Mucosa of descending colon (tissue), 3 donors: ENCODE data around the gene MRM3. TPM values are rescaled to one million over a fixed set of nuclear protein-coding genes. Genes with fewer than 3 reads are reported as not detected.

ENCODE experiments used
- ATAC-seq: fragments of 200-7000 bp; cut with Tn5 transposase; one replicate; pipeline ENCODE4 v1.9.1; 2020; ENCODE audit warnings: mild to moderate bottlenecking, moderate library complexity
- DNase-seq, 3 donors: peaks; one replicate each; pipeline ENCODE4 v3.0.0-alpha.2; 2020
- H3K36me3 ChIP-seq: fragments of 200-600 bp; one replicate; pipeline ENCODE4 v1.8.0; 2021; ENCODE audit warnings: low read depth, mild to moderate bottlenecking
- H3K4me1 ChIP-seq: fragments of 200-600 bp; one replicate; pipeline ENCODE4 v1.8.0; 2021; ENCODE audit warnings: low read depth, mild to moderate bottlenecking
- H3K4me3 ChIP-seq: fragments of 200-600 bp; one replicate; pipeline ENCODE4 v1.8.0; 2021; ENCODE audit warnings: mild to moderate bottlenecking
- H3K9me3 ChIP-seq: fragments of 200-600 bp; one replicate; pipeline ENCODE4 v1.8.0; 2021; ENCODE audit warnings: mild to moderate bottlenecking
- intact Hi-C, 2 donors: fragments of 100-400 bp; cut with DNase I in 1 of 2; cut with micrococcal nuclease in 1 of 2; formaldehyde crosslinking; loops; one replicate each; pipeline versions ENCODE4 v1.11.0 to v1.11.1; 2022; cut with DNase I, micrococcal nuclease
- total RNA-seq, 3 donors: library from RNA; stranded (reverse); fragmentation: NEBNext Ultra II Directional in 2 of 3; extraction: Animal tissue kit (Norgen Biotek cat#: 25700) in 2 of 3; gene quantifications; one replicate each; pipeline versions ENCODE4 v1.2.1 to v1.2.4, GENCODE V29; 2021 to 2023
- TF ChIP-seq, protein P1 (sequence below): fragments of 200-600 bp; IDR thresholded peaks from one replicate; pipeline ENCODE4 v1.8.0; 2022; ENCODE audit warnings: antibody characterized with exemption, mild to moderate bottlenecking
- donor health status: DM: no; HTN: no; CAD: no; lungs with moderate emphysema.
- donor health status: DM: no; HTN: no; CAD: no.
- donor health status: DM: no; HTN: yes; CAD: no.

Gene MRM3
- total RNA-seq, 3 donors from 2014 or later: 12.2 to 14.8 (median 12.4) TPM

DNA sequence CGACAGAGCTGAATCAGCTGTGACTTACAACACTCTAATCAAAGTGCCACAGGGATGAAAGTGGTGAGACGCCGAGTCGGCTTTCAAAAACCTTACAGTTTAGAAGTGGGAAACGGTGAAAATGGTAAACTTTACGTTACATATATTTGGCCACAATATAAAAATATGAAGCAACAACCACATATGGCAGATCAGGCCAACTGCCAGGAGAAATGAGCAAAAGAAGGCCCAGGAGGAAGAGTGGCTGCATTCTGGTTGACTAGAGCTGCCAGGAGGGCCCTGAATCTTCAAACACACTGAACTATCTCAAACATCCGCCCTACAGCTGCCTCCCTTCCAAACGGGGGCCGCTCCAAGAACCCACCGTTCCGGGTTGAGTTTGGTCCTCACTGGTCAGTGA lies 56.3 kb downstream of the MRM3 start:
- TF ChIP-seq, protein P1, sequence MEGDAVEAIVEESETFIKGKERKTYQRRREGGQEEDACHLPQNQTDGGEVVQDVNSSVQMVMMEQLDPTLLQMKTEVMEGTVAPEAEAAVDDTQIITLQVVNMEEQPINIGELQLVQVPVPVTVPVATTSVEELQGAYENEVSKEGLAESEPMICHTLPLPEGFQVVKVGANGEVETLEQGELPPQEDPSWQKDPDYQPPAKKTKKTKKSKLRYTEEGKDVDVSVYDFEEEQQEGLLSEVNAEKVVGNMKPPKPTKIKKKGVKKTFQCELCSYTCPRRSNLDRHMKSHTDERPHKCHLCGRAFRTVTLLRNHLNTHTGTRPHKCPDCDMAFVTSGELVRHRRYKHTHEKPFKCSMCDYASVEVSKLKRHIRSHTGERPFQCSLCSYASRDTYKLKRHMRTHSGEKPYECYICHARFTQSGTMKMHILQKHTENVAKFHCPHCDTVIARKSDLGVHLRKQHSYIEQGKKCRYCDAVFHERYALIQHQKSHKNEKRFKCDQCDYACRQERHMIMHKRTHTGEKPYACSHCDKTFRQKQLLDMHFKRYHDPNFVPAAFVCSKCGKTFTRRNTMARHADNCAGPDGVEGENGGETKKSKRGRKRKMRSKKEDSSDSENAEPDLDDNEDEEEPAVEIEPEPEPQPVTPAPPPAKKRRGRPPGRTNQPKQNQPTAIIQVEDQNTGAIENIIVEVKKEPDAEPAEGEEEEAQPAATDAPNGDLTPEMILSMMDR: no peak
- no peak for ATAC-seq

DNA sequence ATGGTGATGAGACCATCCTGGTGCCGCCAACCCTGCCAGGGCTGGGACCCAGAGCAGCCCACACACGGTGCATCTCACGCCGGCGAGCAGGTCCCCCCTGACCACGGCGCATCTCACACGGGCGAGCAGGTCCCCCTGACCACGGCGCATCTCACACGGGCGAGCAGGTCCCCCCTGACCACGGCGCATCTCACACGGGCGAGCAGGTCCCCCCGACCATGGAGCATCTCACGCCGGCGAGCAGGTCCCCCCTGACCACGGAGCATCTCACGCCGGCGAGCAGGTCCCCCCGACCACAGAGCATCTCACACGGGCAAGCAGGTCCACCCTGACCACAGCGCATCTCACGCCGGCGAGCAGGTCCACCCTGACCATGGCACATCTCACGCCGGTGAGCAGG lies 59.2 kb downstream of the MRM3 start:
- ATAC-seq: no peak
- no peaks in the 10 kb centered on the region for H3K4me1 ChIP-seq
- DNase-seq: no peak
- TF ChIP-seq, protein P1: no peak
- H3K4me3 ChIP-seq: no peak overlapping the region
- intact Hi-C loops: no loop called here
- no peaks in the 10 kb centered on the region for H3K36me3 ChIP-seq
- H3K9me3 ChIP-seq: no peaks in the 10 kb centered on the region

More for the DNA sequence above, 56.3 kb downstream of the MRM3 start:
- no peak for DNase-seq
- H3K4me3 ChIP-seq: no peak overlapping the region
- H3K4me1 ChIP-seq: no peaks in the 10 kb centered on the region
- no peaks in the 10 kb centered on the region for H3K9me3 ChIP-seq
- intact Hi-C loops: no loop called here
- H3K36me3 ChIP-seq: no peaks in the 10 kb centered on the region

Other genes starting within 250 kb of the MRM3 start
- 10 to 100 TPM; 66.8 to 76.8 (median 71.7) TPM for gene VPS53, start 67.5 kb upstream of the MRM3 start, total RNA-seq
- 10 to 100 TPM in 1 of 3 donors, 1 to 10 TPM in 2; 4.9 to 14.8 (median 6.0) TPM for gene TLCD3A, start 49.8 kb upstream of the MRM3 start, total RNA-seq
- gene GEMIN4, start 30.1 kb upstream of the MRM3 start, total RNA-seq: 10 to 100 TPM; 15.5 to 20.3 (median 16.4) TPM
- gene GLOD4, start 73 bp upstream of the MRM3 start, total RNA-seq: 10 to 100 TPM; 64.3 to 97.6 (median 88.5) TPM
- gene NXN, start 197.4 kb downstream of the MRM3 start, total RNA-seq: 10 to 100 TPM in 1 of 3 donors, 1 to 10 TPM in 2; 5.3 to 98.1 (median 9.7) TPM
- 10 to 100 TPM in 2 of 3 donors, 1 to 10 TPM in 1; 8.2 to 11.4 (median 10.1) TPM for gene TIMM22, start 214.8 kb downstream of the MRM3 start, total RNA-seq